Thoracic aorta (tissue), 2 donors: Measurements from ENCODE around the gene MXI1. TPM values are rescaled to one million over a fixed set of nuclear protein-coding genes. Genes with fewer than 3 reads are reported as not detected.
"Not testable (repeated sequence)": the region's sequence is repeated elsewhere in the genome, so short reads cannot be mapped to it uniquely, and the experiment has no call there.

ENCODE experiments used
- ATAC-seq: fragments of 150-250 bp; one replicate; pipeline ENCODE4 v1.8.0; 2017; ENCODE audit warnings: low read depth; ENCODE audit not compliant: insufficient number of reproducible peaks, low FRiP score
- DNase-seq: peaks from one replicate; pipeline ENCODE4 v3.0.0-alpha.2; 2020; ENCODE audit warnings: low spot score
- H3K27ac ChIP-seq, 2 donors: fragments of 200-600 bp; sonication (generic); 1 replicate in 1 of 2; 2 replicates in 1 of 2; pipeline ENCODE4 v1.5.1; 2016; ENCODE audit warnings: mild to moderate bottlenecking in 2 of 2, moderate library complexity in 2 of 2
- H3K27me3 ChIP-seq: fragments of 200-600 bp; sonication (generic); replicated peaks from 2 replicates; pipeline ENCODE4 v1.6.0; 2016; ENCODE audit warnings: mild to moderate bottlenecking; ENCODE audit not compliant: insufficient read depth
- H3K36me3 ChIP-seq: fragments of 200-600 bp; sonication (generic); one replicate; pipeline ENCODE4 v1.5.1; 2016
- H3K4me1 ChIP-seq, 2 donors: fragments of 200-600 bp; sonication (generic); 1 replicate in 1 of 2; 2 replicates in 1 of 2; pipeline versions ENCODE4 v1.5.1 to v1.6.0; 2016; ENCODE audit warnings: low read depth in 2 of 2, mild to moderate bottlenecking in 1 of 2; ENCODE audit not compliant: control insufficient read depth in 1 of 2
- H3K4me3 ChIP-seq: fragments of 200-600 bp; sonication (generic); 2 replicates; pipeline ENCODE4 v1.5.1; 2016; ENCODE audit warnings: mild to moderate bottlenecking
- H3K9me3 ChIP-seq: fragments of 200-600 bp; sonication (generic); 2 replicates; pipeline ENCODE4 v1.5.1; 2016
- CTCF ChIP-seq: fragments of 200-600 bp; sonication (generic); IDR thresholded peaks from one replicate; pipeline ENCODE4 v1.5.1; 2019; ENCODE audit warnings: antibody characterized with exemption
- total RNA-seq, 2 donors: library from RNA; depleted of rRNA; stranded (reverse); fragments of >200 nt; gene quantifications; one replicate each; pipeline versions ENCODE4 v1.1.0 to v1.2.3, GENCODE V29; 2016

MXI1 gene
- total RNA-seq, 2 donors from 2014 or later, result 87.7 to 92.8 TPM

GRCh38 chr10:110241407-110241806 is 34.0 kb downstream of the MXI1 start:
- DNase-seq, result no peak
- no peaks in the 10 kb centered on the region for H3K9me3 ChIP-seq
- H3K27ac ChIP-seq, result no peak overlapping the region
- peaks cover 0 to 40% of the 10 kb centered on the region in 2 donors for H3K4me1 ChIP-seq
- H3K4me3 ChIP-seq, result no peak overlapping the region
- no peak for ATAC-seq
- H3K36me3 ChIP-seq, result peaks cover 12% of the 10 kb centered on the region
- no peak for TF ChIP-seq CTCF
- H3K27me3 ChIP-seq, result no peaks in the 10 kb centered on the region

GRCh38 chr10:110241841-110242240 is 34.4 kb downstream of the MXI1 start:
- no peak overlapping the region for H3K4me3 ChIP-seq
- no peaks in the 10 kb centered on the region for H3K27me3 ChIP-seq
- H3K36me3 ChIP-seq, result peaks cover 12% of the 10 kb centered on the region
- TF ChIP-seq CTCF, result no peak
- H3K4me1 ChIP-seq, result peaks cover 0 to 40% of the 10 kb centered on the region in 2 donors
- H3K9me3 ChIP-seq, result no peaks in the 10 kb centered on the region
- DNase-seq (no peak), ATAC-seq (no peak)
- no peak overlapping the region for H3K27ac ChIP-seq

GRCh38 chr10:110242511-110242910 is 35.1 kb downstream of the MXI1 start:
- Histone ChIP-seq H3K27me3 (no peaks in the 10 kb centered on the region), H3K9me3 (no peaks in the 10 kb centered on the region), H3K36me3 (peaks cover 12% of the 10 kb centered on the region), H3K4me1 (peaks cover 0 to 40% of the 10 kb centered on the region in 2 donors), H3K27ac (no peak overlapping the region), H3K4me3 (no peak overlapping the region)
- DNase-seq, result no peak
- no peak for TF ChIP-seq CTCF
- ATAC-seq, result no peak

DNA sequence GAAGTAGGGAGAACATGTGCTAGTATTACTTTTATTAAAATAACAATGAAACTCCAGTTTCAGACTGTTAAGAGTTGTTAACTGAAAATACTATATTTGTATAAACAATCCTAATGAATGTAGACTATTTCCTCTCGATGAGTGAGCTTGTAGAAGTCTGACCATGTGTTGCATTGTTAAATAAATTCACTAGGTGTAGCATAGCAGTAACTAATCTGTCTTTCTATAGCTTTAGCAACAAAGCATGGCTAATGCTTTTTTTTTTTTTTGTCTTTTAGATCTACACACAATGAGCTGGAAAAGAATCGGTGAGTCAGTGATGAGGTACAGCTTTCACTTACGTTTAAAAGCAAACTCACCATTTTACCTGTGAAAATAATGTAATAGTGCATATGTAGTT is 37.1 kb downstream of the MXI1 start:
- DNase-seq, result no peak
- TF ChIP-seq CTCF, result no peak
- no peak overlapping the region for H3K4me3 ChIP-seq
- no peak for ATAC-seq
- no peaks in the 10 kb centered on the region for H3K9me3 ChIP-seq
- peaks cover 1 to 52% of the 10 kb centered on the region in 2 donors for H3K4me1 ChIP-seq
- no peak overlapping the region for H3K27ac ChIP-seq
- no peaks in the 10 kb centered on the region for H3K27me3 ChIP-seq
- H3K36me3 ChIP-seq, result peaks cover 5% of the 10 kb centered on the region

DNA sequence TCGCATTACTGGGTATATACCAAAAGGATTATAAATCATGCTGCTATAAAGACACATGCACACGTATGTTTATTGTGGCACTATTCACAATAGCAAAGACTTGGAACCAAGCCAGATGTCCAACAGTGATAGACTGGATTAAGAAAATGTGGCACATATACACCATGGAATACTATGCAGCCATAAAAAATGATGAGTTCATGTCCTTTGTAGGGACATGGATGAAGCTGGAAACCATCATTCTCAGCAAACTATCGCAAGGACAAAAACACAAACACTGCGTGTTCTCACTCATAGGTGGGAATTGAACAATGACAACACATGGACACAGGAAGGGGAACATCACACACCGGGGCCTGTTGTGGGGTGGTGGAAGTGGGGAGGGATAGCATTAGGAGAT is 40.4 kb downstream of the MXI1 start:
- H3K27me3 ChIP-seq, H3K27ac ChIP-seq, H3K9me3 ChIP-seq, ATAC-seq, H3K36me3 ChIP-seq, DNase-seq, H3K4me3 ChIP-seq: not testable (repeated sequence)
- H3K4me1 ChIP-seq, result peaks cover 3 to 59% of the 10 kb centered on the region in 2 donors

- not testable (repeated sequence) for H3K27me3 ChIP-seq, H3K36me3 ChIP-seq, H3K4me3 ChIP-seq, H3K9me3 ChIP-seq, ATAC-seq, DNase-seq, H3K27ac ChIP-seq
- H3K4me1 ChIP-seq, result peaks cover 3 to 66% of the 10 kb centered on the region in 2 donors
These were observed 42.1 kb downstream of the MXI1 start for GRCh38 chr10:110249489-110249888.

- DNase-seq, H3K36me3 ChIP-seq, H3K4me3 ChIP-seq, ATAC-seq, H3K27ac ChIP-seq, H3K9me3 ChIP-seq, H3K27me3 ChIP-seq: not testable (repeated sequence)
- H3K4me1 ChIP-seq, result peaks cover 3 to 56% of the 10 kb centered on the region in 2 donors
These were observed 44.0 kb downstream of the MXI1 start for GRCh38 chr10:110251392-110251791.
